DMS79 (cell line): ENCODE results near the gene RANBP3.
"Not testable (repeated sequence)": the region's sequence is repeated elsewhere in the genome, so short reads cannot be mapped to it uniquely, and the experiment has no call there.

Experiments
- DNase-seq: peaks from one replicate; lab custom pipeline; 2025; lab: John Stamatoyannopoulos, UW

RANBP3 gene

GRCh38 chr19:6007866-6008265, 29.9 kb upstream of the RANBP3 start:
- no peak for DNase-seq

GRCh38 chr19:6006896-6007295, 29.0 kb upstream of the RANBP3 start:
- DNase-seq: no peak

- DNase-seq: not testable (repeated sequence)
Measured at GRCh38 chr19:6006070-6006446, 28.1 kb upstream of the RANBP3 start.

GRCh38 chr19:6005321-6006069, 27.6 kb upstream of the RANBP3 start:
- DNase-seq: no peak

GRCh38 chr19:6003976-6004375, 26.0 kb upstream of the RANBP3 start:
- DNase-seq: no peak

GRCh38 chr19:6002591-6002990, 24.7 kb upstream of the RANBP3 start:
- DNase-seq: no peak

- DNase-seq: no peak
Measured at GRCh38 chr19:6000228-6000847, 22.4 kb upstream of the RANBP3 start.

GRCh38 chr19:5999693-6000092, 21.8 kb upstream of the RANBP3 start:
- no peak for DNase-seq

GRCh38 chr19:5997371-5997770, 19.4 kb upstream of the RANBP3 start:
- DNase-seq: no peak

- no peak for DNase-seq
Measured at GRCh38 chr19:5996623-5997320, 18.8 kb upstream of the RANBP3 start.

- no peak for DNase-seq
Measured at GRCh38 chr19:5996102-5996501, 18.2 kb upstream of the RANBP3 start.

GRCh38 chr19:5995606-5996005, 17.7 kb upstream of the RANBP3 start:
- DNase-seq: no peak

GRCh38 chr19:5994405-5995165, 16.6 kb upstream of the RANBP3 start:
- no peak for DNase-seq

GRCh38 chr19:5993648-5994358, 15.9 kb upstream of the RANBP3 start:
- DNase-seq: peak; percentile 11

GRCh38 chr19:5993201-5993600, 15.3 kb upstream of the RANBP3 start:
- DNase-seq: no peak

- DNase-seq: no peak
Measured at GRCh38 chr19:5992756-5993155, 14.8 kb upstream of the RANBP3 start.

- DNase-seq: no peak
Measured at GRCh38 chr19:5991244-5991838, 13.4 kb upstream of the RANBP3 start.

- DNase-seq: peak; percentile 5
Measured at GRCh38 chr19:5990289-5990797, 12.4 kb upstream of the RANBP3 start.

GRCh38 chr19:5989388-5990074, 11.6 kb upstream of the RANBP3 start:
- no peak for DNase-seq

GRCh38 chr19:5988517-5989387, 10.8 kb upstream of the RANBP3 start:
- no peak for DNase-seq
